ENCODE measurements around the gene VANGL2. TPM values are rescaled to one million over a fixed set of nuclear protein-coding genes. Genes with fewer than 3 reads are reported as not detected.
"Not testable (repeated sequence)": the region's sequence is repeated elsewhere in the genome, so short reads cannot be mapped to it uniquely, and the experiment has no call there.

The VANGL2 gene
- polyA plus RNA-seq, 1 donor, result 11.0 TPM

DNA sequence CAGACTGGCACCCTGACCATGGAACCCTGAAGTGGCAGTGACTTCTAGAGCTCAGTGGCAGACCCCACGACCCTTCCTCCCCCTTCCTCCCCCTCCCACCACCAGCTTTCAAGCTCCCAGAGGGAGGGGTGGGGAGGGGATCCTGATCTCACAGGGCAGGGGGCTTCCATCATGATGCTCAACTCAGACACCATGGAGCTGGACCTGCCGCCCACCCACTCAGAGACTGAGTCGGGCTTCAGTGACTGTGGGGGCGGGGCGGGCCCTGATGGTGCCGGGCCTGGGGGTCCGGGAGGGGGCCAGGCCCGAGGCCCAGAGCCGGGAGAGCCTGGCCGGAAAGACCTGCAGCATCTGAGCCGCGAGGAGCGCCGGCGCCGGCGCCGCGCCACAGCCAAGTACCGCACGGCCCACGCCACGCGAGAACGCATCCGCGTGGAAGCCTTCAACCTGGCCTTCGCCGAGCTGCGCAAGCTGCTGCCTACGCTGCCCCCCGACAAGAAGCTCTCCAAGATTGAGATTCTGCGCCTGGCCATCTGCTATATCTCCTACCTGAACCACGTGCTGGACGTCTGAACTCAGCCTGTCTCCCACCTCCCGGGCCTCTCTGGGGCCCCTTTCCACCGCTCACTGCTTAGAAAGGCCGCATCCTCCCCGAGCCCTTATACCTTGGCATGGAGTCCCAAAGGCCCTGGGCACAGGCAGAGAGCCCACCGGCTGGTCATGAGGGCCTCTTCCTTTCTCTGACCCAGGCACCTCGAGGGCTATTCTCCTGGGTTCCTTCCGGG is 29.6 kb upstream of the VANGL2 start:
- DNase-seq, result no peak

- DNase-seq, result no peak
Measured at GRCh38 chr1:160371346-160371631, 29.1 kb upstream of the VANGL2 start.

DNA sequence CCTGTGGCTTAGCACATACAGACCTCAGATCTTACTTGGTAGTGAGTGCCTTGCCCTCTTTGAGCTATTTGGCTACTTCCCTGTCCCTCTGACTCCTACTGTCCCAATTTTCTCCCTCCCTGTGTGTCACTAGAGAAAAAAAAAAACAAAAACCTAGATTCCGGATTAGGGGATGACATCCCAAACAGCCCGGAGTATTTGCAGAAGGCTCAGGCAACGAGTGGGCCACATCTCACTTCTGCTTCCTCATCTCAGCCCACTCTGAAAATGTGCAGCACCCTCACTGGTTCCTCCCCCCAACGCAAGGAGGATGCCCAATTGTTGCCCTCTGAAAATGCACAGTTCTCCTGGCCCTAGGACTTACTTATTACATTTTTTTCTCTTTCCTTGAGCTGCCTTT is 28.6 kb upstream of the VANGL2 start:
- no peak for DNase-seq

DNA sequence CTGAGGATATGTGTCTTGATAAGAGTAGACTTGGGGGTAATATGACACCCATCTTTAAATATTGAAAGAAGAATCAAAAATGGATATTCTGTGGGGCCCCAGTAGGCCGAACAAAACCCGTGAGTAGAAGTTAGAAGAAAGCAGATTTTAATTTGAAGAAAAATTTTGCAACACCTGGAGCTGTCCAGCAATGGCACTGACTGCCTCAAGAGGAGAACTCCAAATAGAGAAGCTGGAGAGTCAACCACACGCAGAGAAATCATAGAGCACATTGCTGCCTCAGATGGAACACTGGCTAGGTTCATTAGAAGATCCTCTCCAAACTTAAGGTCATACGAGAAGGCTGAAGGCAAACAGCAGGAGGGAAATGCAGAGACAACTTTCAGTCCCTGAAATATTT is 26.7 kb upstream of the VANGL2 start:
- DNase-seq, result no peak

DNA sequence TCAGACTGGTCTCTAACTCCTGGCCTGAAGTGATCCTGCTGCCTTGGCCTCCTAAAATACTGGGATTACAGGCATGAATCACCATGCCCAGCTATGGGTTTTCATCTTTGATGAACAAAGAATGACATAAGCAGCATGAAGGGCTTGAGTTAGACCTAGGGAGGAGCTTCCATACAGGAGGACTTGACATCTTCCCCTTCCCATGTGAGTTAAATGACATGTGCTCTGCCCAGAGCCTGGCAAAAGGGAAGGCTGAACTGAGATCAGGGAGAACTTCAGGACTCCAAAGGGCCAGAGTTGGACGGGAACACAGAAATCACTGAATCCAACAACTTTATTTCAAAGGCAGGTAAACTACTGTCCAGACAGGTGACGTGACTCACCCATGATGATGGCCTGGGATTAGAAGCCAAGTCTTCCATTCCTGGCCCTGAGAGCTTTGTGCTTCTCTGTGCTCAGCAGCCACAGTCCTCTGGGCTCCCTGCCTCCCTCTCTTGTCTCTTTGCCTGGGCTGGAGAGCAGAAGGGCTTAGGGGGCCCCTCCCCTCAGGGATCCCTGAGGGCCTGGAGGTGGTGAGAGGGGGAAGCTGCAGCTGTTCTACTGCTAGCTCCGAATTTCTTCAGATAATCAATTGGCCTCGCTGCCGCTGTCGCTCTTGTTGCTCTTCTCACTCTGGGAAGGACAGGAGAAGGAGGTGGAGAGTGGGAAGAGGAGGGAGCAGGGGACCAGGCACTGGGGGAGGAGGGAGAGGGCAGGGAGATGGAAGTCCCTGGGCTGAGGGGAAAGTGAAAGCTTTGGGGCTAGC is 25.9 kb upstream of the VANGL2 start:
- DNase-seq, result peak; percentile 62

GRCh38 chr1:160375788-160376524 is 24.4 kb upstream of the VANGL2 start:
- no peak for DNase-seq

- DNase-seq, result peak; percentile 63
Measured at GRCh38 chr1:160376525-160377131, 23.7 kb upstream of the VANGL2 start.

- DNase-seq, result no peak
Measured at GRCh38 chr1:160377585-160378206, 22.7 kb upstream of the VANGL2 start.

DNA sequence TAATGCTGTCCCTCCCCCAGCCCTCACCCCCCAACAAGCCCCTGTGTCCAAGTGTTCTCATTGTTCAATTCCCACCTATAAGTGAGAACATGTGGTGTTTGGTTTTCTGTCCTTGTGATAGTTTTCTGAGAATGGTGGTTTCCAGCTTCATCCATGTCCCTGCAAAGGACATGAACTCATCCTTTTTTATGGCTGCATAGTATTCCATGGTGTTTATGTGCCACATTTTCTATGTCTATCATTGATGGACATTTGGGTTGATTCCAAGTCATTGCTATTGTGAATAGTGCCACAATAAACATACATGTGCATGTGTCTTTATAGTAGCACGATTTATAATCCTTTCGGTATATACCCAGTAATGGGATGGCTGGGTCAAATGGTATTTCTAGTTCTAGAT is 15.6 kb upstream of the VANGL2 start:
- DNase-seq, result not testable (repeated sequence)

DNA sequence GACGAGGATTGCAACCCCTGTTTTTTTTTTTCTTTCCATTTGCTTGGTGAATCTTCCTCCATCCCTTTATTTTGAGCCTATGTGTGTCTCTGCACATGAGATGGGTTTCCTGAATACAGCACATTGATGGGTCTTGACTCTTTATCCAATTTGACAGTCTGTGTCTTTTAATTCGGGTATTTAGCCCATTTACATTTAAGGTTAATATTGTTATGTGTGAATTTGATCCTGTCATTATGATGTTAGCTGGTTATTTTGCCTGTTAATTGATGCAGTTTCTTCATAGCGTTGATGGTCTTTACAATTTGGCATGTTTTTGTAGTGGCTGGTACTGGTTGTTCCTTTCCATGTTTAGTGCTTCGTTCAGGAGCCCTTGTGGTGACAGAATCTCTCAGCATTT is 12.0 kb upstream of the VANGL2 start:
- DNase-seq, result not testable (repeated sequence)

GRCh38 chr1:160394673-160395072 is 5.7 kb upstream of the VANGL2 start:
- no peak for DNase-seq

GRCh38 chr1:160397651-160398050 is 2.7 kb upstream of the VANGL2 start:
- no peak for DNase-seq

GRCh38 chr1:160398823-160399222 is 1.5 kb upstream of the VANGL2 start:
- DNase-seq, result no peak

GRCh38 chr1:160399544-160400222 is 681 bp upstream of the VANGL2 start:
- no peak for DNase-seq

- no peak for DNase-seq
Measured at GRCh38 chr1:160400646-160401486, 502 bp downstream of the VANGL2 start.

GRCh38 chr1:160401487-160401805 is 1.1 kb downstream of the VANGL2 start:
- no peak for DNase-seq

DNA sequence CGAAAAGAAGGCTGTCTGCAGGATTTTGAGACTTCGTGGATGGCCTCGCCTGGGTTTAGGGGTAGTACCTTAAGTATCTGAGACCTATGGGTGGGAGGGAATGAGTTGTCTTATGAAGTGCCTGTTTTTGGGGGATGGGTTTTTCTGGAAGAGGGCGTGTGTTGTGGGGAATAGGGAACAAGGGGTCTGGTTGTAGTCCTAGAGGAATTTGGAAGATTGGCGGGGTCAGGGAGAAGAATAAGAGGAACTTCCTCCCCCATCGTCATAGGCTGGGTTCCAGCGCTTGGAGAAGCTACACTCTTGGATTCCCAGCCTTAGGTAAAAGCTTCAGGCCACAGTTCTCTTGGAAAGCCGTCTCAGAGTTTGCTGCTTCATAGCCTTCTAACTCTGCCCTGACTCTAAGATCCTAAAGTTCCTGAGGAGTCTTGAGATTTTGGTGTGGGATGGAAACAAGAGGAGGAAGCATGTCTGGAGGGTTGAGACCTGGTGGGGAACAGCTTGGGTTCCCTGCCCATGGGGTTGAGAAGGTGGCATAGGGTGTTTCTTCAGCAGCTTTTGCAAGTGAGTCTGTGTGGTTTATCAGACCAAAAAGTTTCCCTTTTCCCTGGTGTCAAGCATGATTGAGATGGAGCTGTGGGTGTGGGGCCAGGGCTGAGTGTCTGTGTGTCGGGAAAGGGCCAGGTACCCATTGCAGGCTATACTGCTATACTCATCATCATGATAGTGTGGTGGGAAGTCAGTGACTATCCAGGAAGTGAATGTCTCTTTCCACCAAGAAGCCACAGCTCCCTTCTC is 1.8 kb downstream of the VANGL2 start:
- DNase-seq, result no peak

DNA sequence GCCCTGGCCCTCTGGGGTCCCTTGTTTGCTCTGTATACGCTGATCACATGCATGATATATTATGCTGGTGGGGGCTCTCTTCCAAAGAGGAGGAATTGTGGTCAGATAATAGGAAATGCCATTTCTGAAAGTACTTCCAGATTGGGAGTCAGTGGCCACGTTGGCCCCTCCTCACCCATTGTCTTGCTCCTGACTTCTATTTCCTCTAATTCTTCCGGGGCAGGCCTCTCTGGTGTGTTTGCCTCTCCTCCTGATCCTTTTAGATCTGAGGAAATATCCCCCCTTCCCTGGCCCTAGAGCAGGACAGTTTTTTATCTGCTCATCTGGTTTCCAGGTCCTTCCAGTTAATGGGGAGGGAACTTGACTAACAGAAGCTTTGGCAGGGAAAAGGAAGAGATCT is 2.9 kb downstream of the VANGL2 start:
- no peak for DNase-seq

- no peak for DNase-seq
Measured at GRCh38 chr1:160404094-160404493, 3.7 kb downstream of the VANGL2 start.

DNA sequence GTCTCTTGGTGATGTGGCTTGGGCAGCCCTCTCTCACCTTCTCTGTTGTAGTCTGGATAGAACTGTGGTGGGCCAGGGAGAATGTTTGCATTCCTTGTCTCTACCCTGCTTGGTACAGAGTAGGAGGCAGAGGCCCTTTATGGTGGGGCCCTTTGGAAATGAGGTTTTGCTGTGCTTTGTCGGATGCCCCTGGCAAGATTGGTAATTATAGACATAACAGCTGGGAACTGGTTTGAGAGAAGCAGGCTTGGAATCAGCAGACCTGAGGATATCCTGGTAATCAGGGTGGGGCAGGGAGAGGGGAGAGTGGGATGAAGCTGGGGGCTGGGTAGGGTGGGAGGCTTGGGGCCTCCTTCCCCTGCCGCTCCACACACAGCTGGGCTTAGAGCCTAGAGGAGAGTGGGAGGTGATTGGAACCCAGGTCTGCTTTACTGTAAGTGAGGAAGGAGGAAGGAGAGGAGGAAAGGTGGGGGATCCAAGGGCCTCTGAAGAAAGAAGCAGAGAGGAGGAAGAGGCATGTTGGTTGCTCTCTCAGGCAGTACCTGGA is 5.0 kb downstream of the VANGL2 start:
- no peak for DNase-seq
